ENCODE measurements around the gene ERBB4.
A peak's percentile ranks its signal among the peaks of the same experiment; 100 is the strongest.

Gene ERBB4

DNA sequence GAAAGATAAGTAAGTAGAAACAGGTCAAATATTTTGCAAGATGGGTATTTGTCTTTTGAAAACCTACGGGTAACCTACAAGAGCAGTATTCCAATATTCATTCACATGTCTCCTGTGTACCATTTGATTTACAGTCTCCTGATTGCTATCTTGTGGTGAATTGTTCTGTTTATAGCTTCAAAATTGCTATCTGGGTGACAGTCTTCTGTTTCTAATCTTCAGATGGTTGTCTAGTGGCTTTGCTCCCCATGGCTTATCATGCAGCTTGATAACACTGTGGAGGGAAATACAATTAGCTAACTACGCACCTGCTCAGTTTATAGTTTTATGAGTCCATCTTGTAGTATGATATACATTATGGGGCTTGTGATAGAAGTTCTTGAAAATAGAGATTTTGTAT, 1165.4 kb downstream of the ERBB4 start:
- DNase-seq: no peak

DNA sequence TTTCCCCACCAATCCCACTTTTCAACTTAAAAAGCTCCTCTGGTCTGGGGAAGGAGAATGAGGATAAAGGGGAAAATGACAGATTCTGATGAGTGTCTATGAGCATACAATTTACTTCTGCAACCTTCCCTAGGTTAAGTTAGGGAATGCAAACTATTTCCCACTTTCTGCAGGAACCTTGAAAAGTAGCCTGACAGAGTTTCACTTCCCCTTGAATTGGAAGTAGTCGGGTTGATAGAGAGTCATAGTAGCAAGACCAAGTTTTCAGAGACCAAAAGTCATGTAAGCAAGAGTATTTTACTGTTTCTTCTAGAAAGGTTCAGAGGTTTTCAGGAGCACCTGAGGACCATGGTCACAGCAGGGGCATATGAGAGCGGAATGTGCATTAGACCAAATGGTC, 1167.1 kb downstream of the ERBB4 start:
- DNase-seq: no peak

DNA sequence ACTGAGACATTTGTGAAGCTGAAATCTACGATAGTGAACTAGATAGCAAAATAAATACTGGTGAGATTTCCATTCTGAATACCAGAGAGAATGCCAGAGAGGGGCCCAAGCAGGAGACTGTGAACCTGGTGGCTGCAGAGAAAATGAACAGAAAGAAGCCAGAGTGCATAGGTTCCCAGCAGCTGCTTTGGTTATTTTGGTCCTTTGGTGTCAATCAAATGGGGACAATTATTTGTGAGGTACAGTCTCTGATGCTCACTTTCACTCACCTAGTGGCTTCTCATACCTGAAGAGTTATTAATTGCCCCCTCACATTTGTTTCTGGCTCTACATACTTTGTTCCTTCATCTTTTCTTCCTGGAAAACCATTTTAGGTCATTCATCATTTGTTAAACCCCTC, 1170.1 kb downstream of the ERBB4 start:
- DNase-seq: no peak

DNA sequence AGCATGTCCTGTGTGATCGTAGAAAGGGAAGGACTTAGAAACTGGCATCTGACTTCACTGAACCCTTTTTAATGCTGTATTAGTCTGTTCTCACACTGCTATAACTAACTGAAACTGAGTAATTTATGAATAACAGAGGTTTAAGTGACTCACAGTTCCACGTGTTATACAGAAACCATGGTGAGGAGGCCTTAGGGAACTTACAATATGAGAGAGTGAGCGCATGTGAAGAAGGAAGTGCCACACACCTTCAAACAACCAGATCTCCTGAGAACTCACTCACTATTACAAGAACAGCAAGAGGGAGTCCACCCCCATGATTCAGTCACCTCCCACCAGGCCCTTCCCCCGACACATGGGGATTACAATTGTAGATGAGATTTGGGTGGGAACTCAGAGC, 1170.9 kb downstream of the ERBB4 start:
- DNase-seq: no peak

DNA sequence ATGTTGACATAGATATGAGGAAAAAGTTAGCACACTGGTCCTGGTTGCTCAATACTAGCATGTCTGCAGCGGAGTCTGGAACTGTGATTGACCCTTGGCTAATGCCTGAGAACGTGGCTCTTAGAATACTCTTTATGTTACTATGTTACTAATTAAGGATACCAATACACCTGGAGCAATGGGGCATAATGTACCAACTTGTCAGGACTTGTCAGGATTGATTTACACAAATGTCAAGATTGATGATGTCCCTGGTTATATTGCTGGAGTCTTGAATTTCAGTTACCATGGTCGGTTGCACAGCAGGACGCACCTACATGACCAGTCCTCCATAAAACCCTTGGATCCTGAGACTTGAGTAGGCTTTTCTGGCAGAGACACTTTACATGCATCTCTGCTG, 1171.3 kb downstream of the ERBB4 start:
- DNase-seq: no peak

DNA sequence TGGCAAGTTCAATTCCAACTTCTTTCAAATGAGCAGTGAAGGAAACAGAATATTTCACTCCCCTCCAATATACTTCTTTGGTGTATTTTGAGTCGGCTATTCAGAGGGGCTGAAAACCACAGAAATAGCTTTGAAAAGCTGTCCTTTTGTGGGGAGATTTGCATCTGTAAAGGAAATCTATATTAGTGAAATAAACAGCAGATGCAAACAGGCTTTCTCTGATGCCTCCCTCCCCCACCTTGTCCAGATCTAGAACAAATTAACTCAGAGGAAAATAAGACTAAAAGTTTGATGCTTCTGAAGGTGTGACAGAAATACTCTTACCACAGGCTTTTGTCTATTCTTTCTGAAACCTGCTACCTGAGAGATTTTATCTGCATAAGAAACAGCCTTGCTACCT, 1173.7 kb downstream of the ERBB4 start:
- DNase-seq: no peak

DNA sequence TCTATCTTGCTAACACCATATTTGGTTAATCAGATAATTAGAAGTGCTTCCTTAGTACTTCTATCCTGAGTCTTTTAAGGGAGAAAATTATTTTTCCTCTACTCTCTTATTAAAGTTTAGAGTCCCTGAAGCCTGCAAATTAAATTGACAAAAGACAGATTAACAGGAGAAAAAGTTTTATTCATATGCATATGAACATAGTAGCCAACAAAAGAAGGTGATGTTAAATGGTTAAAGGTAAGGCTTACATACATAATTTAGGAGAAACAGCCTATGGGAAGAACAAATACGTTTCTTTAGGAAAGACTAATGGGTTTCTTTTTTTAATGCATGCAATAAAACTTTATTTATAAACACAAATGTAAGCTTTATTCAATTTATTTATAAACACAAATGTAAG, 1177.2 kb downstream of the ERBB4 start:
- DNase-seq: no peak

DNA sequence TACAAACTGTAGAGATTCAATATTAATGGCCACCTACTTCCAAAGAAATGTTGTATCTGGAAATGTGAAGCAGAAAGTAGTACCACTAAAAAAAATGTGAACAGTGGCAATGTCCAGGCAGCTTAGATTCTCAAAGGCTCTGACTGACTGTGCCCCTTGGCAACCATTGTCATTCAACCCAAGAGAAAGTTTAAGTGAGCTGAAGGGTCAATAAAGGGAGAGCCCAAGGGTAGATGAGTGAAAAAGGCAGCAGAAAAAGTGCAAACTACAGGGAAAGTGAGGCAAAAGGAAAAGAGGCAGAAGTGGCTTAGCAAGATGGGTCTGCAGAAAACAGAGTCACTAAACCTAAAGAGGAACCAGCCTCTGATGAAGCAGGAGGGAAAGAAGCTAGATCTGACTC, 1179.3 kb downstream of the ERBB4 start:
- DNase-seq: no peak

DNA sequence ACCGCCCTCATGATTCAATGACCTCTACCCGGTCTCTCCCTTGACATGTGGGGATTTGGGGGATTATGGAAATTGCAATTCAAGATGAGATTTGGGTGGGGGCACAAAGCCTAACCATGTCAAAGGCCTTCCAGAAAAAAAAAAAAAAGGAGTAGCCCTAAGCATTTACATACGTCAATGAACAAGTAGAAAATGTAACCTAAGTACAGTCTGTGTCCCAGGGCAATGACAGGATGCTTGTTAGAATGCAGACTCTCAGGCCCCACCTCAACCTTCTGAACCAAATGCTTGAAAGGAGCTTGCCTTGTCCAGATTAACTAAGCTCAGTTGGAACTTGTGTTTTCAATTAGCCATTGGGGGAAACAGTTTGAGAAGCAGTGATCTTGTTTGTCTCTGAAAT, 1180.1 kb downstream of the ERBB4 start:
- no peak for DNase-seq

DNA sequence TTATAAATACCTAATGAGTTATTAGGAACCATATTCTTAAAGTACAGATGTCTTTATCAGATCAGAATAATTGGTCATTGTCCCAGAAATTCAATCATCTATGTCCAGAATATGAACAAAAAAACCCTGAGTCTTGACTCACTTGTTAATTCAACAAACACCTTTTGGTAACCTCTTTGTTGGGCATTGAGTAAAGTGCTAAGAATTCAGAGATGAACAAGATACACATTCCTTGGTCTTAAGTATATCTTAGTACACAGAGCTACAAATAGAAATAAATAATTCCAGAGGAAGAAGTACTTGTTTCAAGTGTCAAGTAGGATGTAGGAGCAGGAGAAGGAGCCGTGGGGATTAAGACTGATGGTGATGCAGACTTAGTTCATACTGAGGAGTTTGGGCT, 1184.1 kb downstream of the ERBB4 start:
- DNase-seq: no peak

DNA sequence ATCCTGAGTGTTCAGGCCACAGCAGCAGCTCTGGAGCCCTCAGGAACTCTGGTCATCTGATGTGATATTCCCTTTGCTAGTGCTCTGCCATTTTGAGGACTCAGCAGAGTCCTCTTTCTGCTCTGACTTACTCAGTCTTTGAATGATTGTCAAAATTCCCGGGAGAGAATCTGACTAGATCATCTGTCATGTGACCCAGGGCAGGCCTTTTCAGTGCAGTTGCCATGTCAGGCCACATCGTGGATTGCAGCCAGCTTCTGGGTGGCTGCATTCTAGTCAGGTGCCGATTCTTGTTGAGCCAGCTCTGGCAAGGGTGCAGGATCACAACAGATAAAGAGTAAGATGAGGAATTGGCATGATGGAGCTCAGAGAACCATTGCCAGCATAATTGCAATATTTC, 1186.6 kb downstream of the ERBB4 start:
- DNase-seq: peak; percentile 13

DNA sequence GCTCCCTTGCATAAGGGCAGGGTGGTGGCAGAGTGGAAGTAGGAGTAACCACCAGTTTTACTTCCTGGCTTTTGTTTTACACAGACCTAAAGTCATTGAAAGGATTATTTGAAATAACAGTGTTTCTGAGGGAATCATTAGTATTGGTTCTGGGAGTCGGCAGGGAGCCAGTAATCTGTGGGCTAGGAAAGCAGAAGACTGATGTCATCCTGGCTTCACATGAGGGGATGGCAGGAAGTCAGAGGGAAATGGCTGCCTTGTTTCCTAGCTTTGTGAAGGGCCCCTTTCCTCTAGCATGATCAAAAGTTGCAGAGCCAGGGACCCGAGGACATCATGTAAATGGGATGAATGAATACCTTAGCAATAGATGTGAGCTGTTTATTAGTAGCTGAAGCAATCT, 1189.6 kb downstream of the ERBB4 start:
- DNase-seq: no peak

DNA sequence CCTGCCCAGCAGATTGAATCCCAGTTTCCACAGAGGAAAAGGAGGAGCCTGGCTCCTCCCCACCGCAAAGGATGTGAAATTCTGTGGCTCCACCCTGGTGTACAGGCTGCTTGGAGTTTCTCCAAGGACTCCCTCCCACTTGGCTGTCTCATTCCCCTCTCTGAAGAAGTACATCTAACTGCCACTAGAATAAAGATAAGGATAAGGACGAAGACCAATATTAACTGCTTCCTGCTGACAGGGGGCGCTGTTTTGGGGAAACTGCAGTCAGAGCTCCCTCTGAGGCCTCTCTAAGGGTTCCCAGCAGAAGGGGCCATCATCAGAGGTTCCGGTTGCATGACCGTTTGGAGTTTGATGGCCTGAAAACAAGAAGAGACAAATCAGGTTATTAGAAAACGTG, 1191.3 kb downstream of the ERBB4 start:
- no peak for DNase-seq

DNA sequence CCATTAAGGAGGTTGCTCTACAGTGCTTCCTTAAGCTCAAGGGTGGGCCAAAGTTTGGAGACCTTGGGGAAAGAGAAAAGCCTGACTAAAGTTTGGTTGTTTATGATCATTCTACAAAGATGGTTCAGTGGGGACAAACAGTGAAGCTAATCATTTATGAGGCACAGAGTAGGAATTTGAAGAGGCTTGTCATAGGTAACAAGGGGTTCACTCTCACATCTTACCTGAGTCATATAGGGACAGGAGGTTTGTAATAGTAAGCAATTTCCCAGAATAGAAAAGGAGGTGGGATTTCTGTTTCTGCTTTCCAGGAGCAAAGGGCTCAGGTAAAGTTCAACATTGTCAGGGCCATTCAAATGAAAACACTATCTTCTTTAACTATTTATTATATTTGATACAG, 1194.3 kb downstream of the ERBB4 start:
- no peak for DNase-seq

DNA sequence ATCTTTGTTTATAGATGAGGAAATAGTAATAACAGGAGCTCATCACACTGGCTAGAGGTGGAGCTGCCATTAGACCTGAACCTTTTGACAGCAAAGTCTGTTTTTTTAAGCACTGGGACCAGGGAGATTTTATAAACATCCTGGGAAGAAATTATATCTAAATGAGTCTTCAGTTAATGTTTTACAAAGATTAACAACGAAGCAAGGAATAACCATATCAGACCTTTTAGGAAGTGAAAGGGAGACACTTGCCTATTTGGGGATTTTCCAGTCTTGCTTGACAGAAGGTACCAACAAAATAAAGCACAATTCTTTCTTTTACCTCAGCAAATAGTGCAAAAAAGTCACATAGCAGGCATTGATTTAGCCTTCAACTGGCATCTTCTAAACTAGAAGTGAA, 1205.2 kb downstream of the ERBB4 start:
- DNase-seq: no peak

DNA sequence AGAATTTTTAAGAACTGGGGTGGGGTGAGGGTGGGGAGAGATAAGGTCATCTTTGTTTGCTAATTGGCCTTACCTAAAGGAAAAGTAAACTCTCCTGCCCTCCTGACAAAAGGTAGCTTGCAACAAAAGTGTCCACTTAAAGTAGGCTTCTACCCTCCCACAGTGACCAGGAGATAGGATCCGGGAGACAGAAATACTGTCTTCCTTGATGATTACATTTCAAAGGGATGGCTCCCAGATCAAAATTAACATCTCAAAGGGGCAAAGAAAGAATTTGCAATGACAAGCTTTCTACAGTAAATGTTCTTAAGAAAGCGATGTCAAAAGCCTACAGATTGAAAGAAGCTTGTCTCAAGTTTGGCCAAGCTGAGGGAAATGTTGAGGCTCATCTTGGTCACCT, 1206.9 kb downstream of the ERBB4 start:
- no peak for DNase-seq

DNA sequence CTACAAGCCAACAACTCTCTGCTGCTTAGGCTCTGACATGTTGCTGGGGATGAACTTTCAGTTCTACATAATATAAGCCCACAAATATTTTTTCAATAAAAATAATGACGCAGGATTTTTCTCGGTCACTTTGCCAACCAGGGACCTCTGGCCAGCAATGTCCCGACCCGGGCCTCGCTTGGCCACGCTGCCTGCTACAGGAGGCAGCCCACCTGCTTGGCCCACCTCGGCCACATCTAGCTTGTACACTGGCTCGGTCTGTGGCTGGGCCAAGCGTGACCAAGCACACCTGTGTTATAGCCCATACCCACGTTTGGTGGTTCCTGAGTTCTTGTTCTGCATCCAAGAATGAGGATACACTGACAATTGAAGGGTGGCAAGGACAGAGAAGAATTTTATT, 1208.7 kb downstream of the ERBB4 start:
- DNase-seq: no peak

DNA sequence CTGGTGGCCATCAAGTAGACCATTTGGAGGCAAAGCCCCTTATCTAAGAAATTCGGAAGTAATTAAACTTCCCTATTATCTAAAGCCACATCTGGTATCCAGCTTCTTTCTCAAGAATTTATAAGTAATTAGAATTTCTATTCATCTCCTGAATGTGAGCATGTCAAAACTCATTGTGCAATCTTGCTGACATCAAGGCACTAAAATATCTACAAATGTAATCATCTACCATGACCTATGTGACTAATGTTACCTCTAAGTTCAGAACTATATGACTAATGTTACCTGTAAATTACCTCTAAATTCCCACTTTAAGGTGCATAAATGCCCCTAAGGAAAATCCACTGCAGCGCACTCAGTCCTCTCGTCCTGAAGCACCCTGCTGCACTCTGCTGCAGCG, 1209.2 kb downstream of the ERBB4 start:
- DNase-seq: no peak

DNA sequence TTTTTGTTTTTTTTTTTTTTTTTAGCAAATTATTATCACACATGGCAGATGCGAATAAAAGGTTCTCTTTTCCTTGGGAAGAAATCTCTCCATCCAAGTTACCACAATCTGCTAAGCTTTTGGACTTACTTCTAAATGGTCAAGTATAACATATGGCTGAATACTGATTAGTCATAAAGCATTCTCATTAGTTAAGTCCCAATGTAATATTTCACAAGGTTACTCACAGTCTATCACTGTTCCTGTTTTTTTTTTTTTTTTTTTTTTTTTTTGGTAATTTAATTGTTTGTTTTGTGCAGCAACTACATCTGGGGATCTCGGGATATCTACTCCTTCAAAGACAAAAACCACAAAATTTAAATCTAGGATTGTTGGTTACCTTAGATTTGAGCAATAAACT, 1210.5 kb downstream of the ERBB4 start:
- DNase-seq: no peak
